PFSK-1 (cell line): ENCODE data around the gene EDN1.

ENCODE experiments used
- FOXP2 ChIP-seq: optimal IDR thresholded peaks from 2 replicates; pipeline ENCODE3; 2011; ENCODE audit warnings: borderline replicate concordance, control low read depth, inconsistent platforms; ENCODE audit not compliant: insufficient read depth; ENCODE audit errors: extremely low read length, extremely low read depth
- POLR2AphosphoS5 ChIP-seq: IDR thresholded peaks from 2 replicates; pipeline ENCODE4 v1.6.1; 2012; ENCODE audit warnings: low read depth, mild to moderate bottlenecking, control low read depth, low read length, moderate library complexity
- REST ChIP-seq, 2 experiments: IDR thresholded peaks; 2 replicates each; pipeline versions ENCODE4 v1.6.1 to v1.8.0; 2011 to 2012; ENCODE audit warnings: low read depth in 2 of 2, low read length in 2 of 2, control low read depth in 1 of 2, inconsistent platforms in 1 of 2, mild to moderate bottlenecking in 1 of 2, moderate library complexity in 1 of 2; ENCODE audit not compliant: insufficient read depth in 1 of 2
- SIN3A ChIP-seq: IDR thresholded peaks from 2 replicates; pipeline ENCODE4 v1.6.1; 2012; ENCODE audit warnings: mild to moderate bottlenecking, low read length, moderate library complexity, borderline replicate concordance; ENCODE audit not compliant: insufficient read depth
- TAF1 ChIP-seq: IDR thresholded peaks from 2 replicates; pipeline ENCODE4 v1.6.1; 2012; ENCODE audit warnings: low read length, control low read depth, borderline replicate concordance; ENCODE audit not compliant: insufficient read depth

The EDN1 gene

DNA sequence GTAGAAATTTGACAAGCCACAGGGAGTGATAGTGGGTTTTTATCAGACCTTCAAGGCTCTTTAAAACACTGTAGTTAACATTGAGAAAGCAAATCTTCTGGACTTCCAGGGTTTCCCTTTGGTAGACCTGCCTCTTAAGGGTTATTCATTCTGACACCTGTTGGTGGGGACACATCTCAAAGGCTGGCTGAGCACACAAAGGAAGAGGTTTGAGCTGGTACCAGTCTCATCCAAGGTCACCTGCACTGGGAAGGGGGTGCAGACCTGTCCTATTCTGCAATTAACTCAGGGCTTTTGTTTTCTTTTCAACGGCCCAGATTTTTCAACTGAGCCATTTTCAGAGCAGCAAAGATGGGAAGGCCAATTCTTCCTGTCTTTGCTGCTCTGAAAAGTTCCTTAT, 45.6 kb downstream of the EDN1 start:
- TF ChIP-seq REST (IDR thresholded peaks at IDR 0.05; ENCODE audit: insufficient read depth in 1 of 2, low read depth in 2 of 2, low read length in 2 of 2) (no peak), FOXP2 (no peak), POLR2AphosphoS5 (no peak), SIN3A (no peak), TAF1 (no peak)

- TF ChIP-seq FOXP2 = no peak
- no peak for TF ChIP-seq POLR2AphosphoS5
- no peak for TF ChIP-seq REST (IDR thresholded peaks at IDR 0.05; ENCODE audit: insufficient read depth in 1 of 2, low read depth in 2 of 2, low read length in 2 of 2)
- TF ChIP-seq TAF1 = no peak
- TF ChIP-seq SIN3A = no peak
These were observed 46.2 kb downstream of the EDN1 start for GRCh38 chr6:12336121-12336971.

- TF ChIP-seq TAF1 (no peak), REST (IDR thresholded peaks at IDR 0.05; ENCODE audit: insufficient read depth in 1 of 2, low read depth in 2 of 2, low read length in 2 of 2) (no peak), SIN3A (no peak), POLR2AphosphoS5 (no peak)
These were observed 48.9 kb downstream of the EDN1 start for GRCh38 chr6:12339022-12339421.

DNA sequence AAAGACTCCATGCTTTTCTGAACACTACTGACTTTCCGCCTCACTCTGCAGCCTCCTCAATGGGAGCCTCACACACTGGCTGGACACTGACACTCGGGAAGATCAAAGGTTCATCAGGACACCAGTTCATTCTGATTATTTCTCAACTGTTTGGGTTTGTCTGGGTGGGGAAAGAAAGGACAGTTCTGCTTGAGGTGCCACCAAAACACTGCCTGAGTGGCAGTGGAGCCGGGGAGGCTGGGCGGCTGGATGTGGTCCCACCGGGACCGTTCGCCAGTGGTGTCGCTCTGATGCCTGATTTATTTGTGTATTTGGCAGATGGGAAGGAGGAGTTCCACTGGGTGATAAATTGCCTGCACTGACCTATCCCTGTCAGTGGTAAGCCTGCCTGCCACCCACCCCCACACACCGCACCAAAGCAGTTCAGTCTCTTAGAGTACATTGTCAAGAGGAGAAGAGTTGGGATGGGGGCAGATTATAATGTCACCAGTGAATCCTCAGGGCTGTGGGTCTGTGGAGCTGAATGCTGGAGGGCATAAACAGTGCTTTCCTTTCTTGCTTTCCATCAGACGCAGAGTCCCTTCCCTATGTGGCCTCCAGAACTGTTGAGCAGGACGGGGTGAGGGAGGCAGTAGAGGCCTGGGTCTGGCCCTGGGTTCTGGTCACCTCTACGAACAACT, 49.8 kb downstream of the EDN1 start:
- TF ChIP-seq FOXP2 = no peak
- no peak for TF ChIP-seq POLR2AphosphoS5
- TF ChIP-seq REST (IDR thresholded peaks at IDR 0.05; ENCODE audit: insufficient read depth in 1 of 2, low read depth in 2 of 2, low read length in 2 of 2) = no peak
- no peak for TF ChIP-seq SIN3A
- TF ChIP-seq TAF1 = no peak

- no peak for TF ChIP-seq TAF1
- TF ChIP-seq POLR2AphosphoS5 = no peak
- TF ChIP-seq REST (IDR thresholded peaks at IDR 0.05; ENCODE audit: insufficient read depth in 1 of 2, low read depth in 2 of 2, low read length in 2 of 2) = no peak
- no peak for TF ChIP-seq SIN3A
These were observed 50.3 kb downstream of the EDN1 start for GRCh38 chr6:12340488-12340818.
